ENCODE results near the gene ASCL2.

The ASCL2 gene

DNA sequence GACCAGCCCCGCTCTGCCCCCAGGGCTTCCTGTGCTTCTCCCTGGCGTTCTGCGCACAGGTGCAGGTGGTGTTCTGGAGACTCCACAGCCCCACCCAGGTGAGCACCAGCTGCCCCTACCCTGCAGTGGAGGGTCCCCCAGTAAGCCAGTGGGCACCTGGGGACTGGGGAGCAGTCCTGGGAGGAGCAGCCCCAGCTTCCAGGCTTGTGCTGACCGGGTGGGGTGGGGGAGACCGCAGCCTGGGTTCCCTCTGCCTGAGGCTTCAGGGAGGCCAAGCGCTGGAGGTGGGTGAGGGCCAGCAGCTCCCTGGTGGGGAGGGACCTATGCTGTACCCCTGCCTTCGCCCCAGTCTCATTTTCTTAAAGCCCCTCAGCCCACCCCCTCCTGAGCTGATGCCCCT lies 38.3 kb upstream of the ASCL2 start:
- no peak for DNase-seq (ENCODE audit: low spot score)

- no peak for DNase-seq (ENCODE audit: low spot score)
Measured at GRCh38 chr11:2307501-2308331, 37.3 kb upstream of the ASCL2 start.

DNA sequence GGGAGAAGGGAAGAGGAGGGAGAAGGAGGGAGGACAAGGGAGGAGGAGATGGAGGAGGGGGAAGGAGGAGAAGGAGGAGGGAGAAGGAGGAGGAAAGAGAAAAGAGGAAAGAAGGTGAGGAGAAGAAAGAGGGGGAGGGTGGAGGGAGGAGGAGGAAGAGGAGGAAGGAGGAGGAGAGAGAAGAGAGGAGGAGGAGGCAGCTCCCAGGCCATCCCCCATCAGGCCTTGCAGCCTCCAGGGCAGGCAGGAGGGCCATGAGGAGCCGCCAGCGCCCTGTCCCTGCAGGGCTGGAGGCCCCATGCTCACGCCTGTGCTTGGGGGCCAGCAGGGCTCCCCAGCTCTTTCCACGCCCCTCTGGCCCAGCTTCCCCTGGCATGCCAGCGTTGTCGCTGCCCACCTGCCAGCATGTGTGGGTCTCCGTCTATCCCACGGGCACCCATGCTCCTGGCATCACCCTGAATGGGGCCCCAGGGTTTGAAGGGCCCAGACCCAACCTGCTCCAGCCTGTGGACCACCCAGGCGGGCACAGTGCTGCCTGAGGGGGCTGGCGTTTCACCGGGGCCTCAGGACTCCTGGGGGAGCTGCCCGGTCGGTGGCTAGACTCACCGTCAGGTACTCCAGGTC lies 36.6 kb upstream of the ASCL2 start:
- DNase-seq (ENCODE audit: low spot score) = no peak

- no peak for DNase-seq (ENCODE audit: low spot score)
Measured at GRCh38 chr11:2306452-2306823, 36.0 kb upstream of the ASCL2 start.

- peak; percentile 38 for DNase-seq (ENCODE audit: low spot score)
Measured at GRCh38 chr11:2305788-2306451, 35.5 kb upstream of the ASCL2 start.

DNA sequence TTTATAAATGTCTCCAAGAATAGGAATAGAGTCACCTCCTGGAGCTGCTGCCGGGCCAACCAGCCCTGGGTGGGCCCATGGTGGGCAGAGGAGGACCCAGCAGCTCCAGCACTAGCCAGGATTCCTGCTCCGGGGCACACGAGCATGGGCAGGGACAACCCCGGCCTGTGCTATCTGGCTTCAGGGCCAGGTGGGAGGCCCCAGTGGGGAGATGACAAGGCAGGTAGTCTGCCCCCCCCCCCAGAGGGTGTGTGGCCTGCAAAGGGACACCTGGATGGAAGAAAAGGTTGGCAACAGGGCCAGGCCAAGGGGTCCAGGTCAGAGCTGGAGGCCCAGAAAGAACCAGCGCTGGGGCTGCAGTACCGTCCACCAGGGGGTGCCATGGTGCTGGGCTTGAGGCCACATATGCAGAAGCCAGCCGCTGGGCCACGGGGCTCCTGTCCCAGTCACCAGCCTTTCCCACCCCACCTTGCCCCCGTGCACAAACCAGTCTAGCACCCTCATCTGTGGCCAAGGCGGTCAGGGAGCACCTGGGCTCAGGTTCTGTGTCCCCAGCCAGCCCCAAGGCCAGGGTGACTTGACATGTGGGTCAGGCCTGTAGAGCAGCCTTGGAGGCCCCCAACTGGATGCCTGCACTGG lies 34.9 kb upstream of the ASCL2 start:
- peak; percentile 82 for DNase-seq (ENCODE audit: low spot score)

GRCh38 chr11:2304506-2305139 lies 34.2 kb upstream of the ASCL2 start:
- DNase-seq (ENCODE audit: low spot score) = no peak

DNA sequence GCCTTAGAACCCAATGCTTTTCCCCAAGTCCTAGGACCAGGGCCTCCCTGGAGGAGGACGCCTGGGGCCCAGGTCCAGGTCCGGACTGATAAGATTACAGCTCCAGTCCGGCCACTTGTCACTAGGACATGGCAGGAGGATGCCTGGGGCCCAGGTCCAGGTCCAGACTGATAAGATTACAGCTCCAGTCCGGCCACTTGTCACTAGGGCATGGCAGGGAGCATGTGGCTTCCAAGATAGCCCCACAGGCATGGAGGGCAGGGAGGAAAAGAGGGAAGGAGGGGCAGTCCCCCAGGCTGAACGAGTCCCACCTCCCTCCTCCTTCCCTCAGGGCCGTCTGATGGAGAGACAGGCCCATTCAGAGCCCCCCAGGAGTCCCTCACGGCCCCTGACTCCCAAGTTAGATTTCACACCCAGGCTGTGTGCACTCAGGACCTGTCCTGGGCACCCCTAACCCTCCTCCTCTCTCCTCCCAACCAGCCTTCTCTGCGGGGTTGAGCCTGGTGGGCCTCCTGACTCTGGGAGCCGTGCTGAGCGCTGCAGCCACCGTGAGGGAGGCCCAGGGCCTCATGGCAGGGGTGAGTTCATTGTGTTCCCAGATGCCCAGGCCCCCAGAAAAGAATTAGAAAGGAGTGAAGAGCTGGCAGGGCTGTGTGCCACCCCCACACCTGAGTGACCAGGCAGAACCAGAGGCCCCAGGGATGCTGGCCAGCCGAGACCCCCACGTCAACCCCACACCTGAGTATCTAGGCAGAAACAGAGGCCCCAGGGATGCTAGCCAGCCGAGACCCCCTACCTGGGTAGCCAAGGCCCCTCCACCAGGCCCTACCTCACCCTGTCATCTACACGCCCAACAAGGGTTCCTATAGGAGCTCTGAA lies 33.5 kb upstream of the ASCL2 start:
- no peak for DNase-seq (ENCODE audit: low spot score)

DNA sequence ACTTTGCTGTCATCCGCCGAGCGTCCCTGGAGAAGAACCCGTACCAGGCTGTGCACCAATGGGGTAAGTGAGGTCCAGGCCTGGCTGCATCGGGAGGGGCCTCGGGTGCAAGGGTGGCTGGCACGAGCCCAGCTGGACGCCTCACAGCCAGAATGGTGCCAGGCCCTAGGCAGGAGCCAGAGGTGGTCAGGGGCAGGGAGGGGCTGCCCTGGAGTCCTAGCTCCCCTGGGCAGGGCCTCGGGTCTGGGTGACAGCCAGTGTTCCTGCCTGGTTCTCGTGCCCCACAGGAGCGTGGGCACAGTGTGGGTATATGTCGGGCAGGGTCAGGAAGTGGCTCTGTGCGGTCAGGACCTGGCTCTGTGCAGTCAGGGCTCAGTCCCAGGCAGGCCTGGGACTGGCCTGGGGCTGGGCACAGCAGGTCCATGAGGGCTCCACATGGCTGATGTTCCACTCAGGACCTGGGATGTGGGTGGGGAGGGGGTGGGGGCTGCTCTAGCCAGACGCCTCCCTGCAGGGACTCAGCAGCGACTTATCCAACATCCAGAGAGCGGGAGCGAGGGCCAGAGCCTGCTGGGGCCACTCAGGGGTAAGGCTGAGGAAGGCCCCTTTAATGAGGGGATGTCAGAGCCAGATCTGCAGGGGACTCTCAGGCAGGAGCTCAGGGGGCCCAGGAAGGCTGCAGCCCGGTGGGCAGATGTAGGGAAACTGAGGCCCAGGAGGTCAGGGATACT lies 32.7 kb upstream of the ASCL2 start:
- DNase-seq (ENCODE audit: low spot score) = no peak

GRCh38 chr11:2302306-2302895 lies 32.0 kb upstream of the ASCL2 start:
- DNase-seq (ENCODE audit: low spot score) = no peak

GRCh38 chr11:2301631-2302305 lies 31.4 kb upstream of the ASCL2 start, which contains the start of the genes C11orf21 and TSPAN32:
C11orf21 (minus strand) TSS chr11:2301918; CDS start chr11:2301808, 110 bp downstream.
TSPAN32 (plus strand) TSS chr11:2302013; CDS start chr11:2302150, 137 bp downstream.
- peak; percentile 28 for DNase-seq (ENCODE audit: low spot score)

DNA sequence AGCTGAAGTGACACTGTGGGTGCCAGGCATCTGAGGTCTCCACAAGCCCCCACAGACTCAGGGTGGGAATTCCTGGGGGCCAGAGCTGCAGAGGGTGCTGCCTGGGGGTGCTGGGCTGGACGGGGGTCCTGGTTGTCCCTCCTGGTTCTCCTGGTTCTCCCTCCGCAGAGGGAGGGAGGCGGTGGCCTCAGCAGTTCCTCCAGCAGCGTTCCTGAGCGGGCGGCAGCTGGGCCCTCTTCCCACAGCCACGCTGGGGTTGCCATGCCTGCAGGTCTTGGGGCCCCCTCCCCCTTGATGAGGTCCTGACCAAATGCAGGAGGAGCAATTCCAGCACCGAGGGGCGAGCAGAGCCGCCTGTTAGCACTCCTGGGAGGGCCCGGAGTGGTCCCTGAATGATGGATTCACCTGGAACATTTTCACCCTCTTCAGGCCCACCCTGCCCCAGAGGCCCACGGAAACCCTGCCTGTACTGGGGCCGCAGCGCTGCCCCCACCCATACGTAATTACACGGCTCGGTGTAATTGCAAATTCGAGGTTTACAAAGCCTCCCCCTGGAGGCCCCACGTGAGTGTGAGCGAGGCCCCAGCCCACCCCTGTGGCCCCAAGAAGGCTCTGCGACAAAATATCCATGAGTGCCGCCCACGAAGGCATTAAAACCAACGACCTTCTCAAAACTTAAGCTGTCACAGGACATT lies 30.7 kb upstream of the ASCL2 start:
- no peak for DNase-seq (ENCODE audit: low spot score)

DNA sequence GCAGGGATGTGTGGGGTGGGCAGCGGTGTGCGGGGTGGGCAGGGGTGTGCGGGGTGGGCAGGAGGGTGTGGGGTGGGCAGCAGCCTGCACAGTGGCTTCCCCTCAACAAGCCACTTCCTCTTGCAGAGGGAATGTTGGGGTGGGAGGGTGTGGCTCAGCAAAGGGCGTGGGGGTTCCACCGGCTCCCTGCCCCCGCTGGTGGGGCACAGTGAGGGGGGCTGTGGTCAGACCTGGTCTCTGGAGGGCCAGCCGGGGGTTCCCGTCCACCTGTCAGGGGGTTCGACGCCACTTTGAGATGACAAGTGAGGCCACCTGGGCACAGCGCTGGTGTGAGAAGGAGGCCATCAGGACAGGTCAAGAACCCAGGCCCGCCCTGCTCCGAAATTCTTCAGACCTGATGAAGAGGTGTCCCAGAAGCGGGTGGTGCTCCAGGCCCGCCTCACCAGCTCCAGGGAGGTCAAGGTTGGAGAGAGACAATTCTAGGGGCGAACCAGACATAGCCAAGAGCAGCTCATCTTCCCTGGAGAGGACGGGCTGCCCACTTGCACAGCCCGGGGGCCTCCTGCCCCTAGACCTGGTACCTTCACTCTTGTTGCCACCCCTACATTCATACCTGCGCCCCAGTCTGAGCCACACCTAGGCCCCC lies 30.0 kb upstream of the ASCL2 start:
- no peak for DNase-seq (ENCODE audit: low spot score)

DNA sequence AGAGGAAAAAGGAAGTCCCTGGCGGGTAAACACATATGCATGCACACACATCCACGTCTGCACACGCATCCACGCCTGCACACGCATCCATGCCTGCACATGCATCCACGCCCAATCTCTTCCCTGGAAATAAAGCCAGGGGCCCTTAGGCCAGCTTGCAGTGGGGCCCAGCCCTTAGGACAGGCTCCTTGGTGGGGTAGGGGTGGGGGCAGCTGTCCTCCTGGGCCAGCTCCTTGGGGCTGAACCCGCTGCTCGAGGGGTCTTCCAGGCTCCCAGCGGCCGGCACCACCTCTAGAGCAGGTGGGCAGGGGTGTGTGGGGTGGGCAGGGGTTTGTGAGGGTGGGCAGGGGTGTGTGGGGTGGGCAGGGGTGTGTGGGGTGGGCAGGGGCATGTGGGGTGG lies 29.4 kb upstream of the ASCL2 start:
- DNase-seq (ENCODE audit: low spot score) = no peak

- no peak for DNase-seq (ENCODE audit: low spot score)
Measured at GRCh38 chr11:2298795-2299761, 28.7 kb upstream of the ASCL2 start.

- no peak for DNase-seq (ENCODE audit: low spot score)
Measured at GRCh38 chr11:2298131-2298794, 27.9 kb upstream of the ASCL2 start.

All from NAMALWA (cell line).